Activated CD4-positive, alpha-beta T cell treated with anti-CD3 and anti-CD28 coated beads for 1 hour (primary cell): ENCODE measurements around the gene WIPF2.
"Not testable (repeated sequence)": the region's sequence is repeated elsewhere in the genome, so short reads cannot be mapped to it uniquely, and the experiment has no call there.

Source experiments
- DNase-seq: peaks from one replicate; pipeline ENCODE4 v3.0.0-alpha.2; 2020

WIPF2 gene

DNA sequence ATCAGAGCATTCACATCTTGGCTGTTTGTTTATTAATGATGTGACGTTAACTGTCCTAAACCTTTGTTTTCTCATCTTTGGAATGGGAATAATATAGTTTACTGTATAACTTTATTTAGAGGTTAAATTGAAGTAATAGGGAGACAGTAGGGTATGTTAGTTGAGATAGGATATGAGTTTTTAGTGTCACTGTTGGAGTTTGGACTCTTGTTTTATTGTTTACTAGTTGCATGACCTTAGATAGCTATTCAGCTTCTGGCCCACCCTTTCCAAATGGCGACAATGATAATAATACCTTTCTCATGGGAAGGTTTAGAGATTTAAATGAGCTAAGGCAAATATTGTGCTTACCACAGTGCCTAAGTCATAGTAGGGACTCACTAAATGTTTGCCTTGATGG is 40.4 kb downstream of the WIPF2 start:
- DNase-seq, result no peak

DNA sequence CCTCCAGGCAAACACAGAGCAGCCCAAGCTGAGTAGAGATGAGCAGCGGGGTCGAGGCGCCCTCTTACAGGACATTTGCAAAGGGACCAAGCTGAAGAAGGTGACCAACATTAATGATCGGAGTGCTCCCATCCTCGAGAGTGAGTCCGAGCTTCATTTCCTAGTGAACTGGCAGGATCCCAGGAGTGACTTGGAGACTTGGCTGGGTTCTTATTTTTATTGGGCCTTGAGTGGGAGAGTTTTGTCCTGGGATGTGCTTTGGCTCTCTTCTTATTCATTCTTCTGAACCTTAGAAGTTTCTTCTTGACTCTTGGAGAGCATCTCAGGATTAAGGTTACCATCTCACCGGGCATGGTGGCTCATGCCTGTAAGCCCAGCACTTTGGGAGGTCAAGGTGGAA is 41.4 kb downstream of the WIPF2 start:
- DNase-seq, result no peak

DNA sequence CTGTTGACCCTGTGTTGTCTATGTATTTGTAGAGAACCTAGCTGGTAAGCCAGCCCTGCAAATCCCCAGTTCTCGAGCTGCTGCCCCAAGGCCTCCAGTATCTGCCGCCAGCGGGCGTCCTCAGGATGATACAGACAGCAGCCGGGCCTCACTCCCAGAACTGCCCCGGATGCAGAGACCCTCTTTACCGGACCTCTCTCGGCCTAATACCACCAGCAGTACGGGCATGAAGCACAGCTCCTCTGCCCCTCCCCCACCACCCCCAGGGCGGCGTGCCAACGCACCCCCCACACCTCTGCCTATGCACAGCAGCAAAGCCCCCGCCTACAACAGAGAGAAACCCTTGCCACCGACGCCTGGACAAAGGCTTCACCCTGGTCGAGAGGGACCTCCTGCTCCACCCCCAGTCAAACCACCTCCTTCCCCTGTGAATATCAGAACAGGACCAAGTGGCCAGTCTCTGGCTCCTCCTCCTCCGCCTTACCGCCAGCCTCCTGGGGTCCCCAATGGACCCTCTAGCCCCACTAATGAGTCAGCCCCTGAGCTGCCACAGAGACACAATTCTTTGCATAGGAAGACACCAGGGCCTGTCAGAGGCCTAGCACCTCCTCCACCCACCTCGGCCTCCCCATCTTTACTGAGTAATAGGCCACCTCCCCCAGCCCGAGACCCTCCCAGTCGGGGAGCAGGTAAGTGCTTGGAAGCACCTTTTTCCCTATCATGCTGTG is 45.5 kb downstream of the WIPF2 start:
- no peak for DNase-seq

DNA sequence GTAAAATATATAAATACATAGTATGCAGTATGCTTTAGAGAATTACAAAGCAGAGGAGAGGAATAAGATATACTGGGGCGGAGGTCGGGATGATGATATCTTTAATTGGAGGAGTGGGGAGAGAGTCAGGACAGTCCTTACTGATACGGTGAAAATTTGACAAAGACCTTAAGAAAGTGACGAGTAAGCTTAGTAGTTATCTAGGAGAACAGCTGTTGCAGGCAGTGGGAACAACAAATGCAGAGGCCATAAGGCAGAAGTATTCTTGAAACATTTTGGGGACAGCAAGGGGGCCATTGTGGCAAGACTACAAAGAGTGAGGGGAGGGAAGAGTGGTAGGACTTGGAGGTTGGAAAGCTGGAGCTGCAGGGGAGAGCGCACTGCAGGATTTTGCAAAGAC is 46.2 kb downstream of the WIPF2 start:
- no peak for DNase-seq

DNA sequence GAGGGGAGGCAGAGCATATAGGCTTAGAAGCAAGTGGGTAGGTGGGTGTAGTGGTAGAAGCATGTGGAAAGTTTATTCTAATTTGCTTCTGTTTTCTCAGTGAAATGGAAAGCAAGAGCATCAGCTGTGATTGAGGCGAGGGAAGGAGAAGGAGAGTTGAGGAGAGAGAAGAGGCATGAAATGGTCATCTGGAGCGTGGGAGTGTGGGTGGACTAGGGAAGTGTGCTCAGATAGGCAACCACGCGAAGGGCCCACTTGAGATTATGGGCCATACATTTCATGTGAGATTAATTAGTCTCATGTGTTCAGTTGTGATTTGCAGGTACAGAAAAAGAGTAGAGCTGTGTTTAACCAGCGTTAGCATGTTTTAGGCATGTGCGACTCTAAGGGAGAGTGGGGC is 47.8 kb downstream of the WIPF2 start:
- DNase-seq, result no peak

DNA sequence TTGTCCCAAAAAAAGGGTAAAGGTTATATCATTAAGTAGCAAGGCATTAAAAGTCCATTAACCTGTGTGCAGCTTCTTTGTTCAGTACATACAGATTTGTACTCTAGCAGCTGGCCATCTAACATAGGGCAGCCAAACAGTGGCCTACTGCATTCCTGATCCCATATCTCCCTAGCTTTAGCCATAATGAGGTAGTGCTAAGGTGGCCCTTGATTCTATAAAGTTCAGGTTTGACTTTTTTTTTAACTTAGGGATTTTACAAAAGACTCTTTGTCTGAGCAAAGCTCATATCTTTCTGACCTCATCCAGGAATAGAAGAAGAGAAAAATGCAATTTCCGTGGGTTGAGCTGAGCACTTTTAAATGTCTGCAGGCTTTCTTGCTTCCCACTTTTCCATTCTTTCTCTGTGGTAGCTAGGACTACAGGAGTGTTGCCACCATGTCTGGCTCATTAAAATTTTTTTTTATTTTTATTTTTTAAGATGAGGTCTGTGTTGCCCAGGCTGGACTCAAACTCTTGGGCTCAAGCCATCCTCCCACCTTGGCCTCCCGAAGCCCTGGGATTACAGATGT is 49.1 kb downstream of the WIPF2 start:
- DNase-seq, result no peak

DNA sequence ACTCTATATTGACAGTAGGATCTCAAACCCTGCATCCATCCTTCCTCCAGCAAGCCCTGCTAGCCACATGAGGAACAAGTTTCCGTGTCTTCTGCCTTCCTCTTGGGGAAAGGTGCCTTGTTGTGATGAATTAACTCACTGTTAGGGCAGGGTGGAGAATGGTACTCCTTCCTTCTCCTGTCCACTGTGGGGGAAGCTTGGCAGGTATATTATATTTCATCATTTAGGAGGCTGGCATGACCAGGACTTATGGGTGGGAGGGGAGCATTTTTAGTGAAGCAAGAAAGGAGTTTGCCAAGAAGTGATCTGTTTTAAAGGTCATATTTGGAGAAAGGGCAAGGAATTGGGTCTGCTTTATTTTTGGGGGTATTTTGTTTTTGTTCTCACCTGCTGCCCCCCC is 59.3 kb downstream of the WIPF2 start:
- no peak for DNase-seq

DNA sequence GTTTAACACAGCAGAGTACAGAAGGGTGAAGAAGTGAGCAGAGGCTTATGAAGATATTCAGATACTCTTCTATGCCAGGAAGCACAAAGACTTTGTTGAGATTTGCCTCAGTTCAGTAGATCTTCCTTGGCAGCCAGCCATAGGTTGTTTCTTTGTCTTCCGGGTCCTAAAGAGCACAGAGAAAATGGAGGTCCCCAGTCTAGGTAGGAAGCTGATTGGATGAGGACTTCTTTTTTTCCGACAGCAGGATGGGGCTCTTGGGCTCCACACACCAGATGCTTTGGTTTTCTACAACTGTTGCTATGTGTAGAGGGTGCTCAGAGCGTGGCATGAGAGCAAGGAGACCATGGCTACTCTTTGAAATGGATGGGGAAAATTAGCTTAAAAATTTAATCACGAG is 60.3 kb downstream of the WIPF2 start:
- no peak for DNase-seq

DNA sequence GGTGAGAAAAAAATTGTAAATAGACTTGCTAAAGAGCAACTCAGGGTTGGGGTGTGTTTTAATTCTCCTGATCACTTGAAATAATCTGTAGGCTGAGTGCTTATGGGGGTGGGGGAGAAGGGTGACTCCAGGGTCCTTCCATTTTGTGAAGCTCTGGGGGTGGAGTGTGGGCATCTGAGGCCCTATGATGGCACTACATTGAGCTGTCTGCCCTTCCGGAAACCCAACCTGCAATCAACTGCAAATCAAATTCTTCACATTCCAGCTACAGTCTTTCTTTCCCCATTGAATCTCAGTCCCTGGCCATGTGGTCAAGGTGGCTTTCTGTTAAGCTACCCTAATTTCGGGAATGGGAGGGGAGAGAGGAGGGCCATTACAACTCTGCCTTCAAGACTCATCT is 62.6 kb downstream of the WIPF2 start:
- no peak for DNase-seq

DNA sequence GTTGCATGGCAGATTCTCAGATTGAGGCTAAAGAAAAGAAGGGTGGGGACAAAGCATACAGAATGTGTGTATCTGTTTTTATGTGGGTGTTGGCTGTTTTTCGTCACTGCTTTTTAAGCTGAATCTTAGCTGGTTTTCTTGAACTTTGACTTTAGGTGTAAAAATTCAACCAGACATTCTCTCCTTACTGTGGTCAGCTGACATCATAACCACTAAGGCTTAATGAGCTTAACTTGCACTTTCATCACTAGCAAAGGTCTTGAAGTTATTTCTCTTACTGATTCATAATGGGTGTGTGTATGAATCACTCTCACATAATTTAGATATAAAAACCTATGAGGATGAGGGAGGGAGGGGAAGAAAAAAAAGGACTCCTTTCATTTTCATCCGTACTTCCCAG is 64.6 kb downstream of the WIPF2 start:
- DNase-seq, result no peak

DNA sequence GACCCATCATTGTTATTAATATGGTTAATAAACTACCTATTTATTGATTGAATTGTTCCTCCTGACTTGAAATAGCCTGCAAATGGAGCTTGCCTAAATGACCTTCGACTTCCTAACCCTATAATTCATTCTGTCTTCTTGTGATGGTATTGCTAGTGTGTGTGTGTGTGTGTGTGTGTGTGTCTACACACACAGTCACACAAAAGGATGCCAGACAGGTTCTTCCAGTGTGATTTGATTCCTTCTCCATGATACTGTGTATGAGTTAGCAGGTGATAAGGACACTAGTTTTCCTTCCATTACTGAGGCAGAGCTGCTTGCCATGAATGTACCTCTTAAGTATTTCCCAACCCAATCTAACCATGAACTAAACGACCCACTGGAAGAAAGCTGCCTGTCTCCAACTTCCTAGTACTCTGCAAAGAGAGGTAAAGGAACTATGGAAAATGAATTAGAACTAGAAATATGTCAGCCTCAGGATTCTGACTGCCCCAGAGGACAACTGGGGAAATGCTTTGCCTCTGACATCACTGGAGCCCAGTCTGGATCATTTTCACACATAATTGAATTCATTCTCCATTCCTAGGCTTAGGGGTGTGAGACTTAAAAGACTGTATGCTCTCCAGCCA is 65.1 kb downstream of the WIPF2 start:
- no peak for DNase-seq

DNA sequence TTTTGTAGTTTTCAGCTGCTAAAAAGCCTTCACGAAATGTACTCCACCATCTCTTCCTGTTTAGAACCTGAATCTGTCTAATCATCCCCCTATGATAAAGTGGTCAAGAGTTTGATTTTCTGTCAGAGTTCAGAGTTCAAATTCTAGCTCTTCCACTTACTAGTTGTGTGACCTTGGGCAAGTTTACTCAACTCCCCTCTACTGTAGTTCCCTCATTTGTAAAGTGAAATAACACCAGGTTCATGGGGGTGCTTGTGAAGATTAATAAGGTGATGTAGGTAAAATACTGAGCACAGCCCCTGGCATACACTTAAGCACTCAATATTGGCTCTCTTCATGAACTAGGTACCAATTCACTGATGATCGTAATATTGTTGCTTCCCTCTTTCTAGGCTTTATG is 67.4 kb downstream of the WIPF2 start:
- no peak for DNase-seq

DNA sequence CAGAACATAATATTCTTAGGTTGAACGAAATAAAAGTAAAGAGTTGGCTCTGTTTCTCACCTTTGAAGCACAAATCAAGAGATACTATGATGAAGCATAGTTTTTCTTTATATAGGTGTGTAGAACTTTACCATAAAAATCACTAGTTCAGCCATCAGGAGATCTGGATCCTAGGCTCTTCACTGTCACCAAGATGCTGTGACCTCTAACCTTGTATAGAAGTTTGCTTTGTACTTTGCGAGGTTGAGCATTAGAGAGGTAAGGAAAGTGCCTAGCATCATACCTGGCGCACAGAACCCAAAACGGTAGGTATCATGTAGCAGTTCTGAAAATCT is 68.0 kb downstream of the WIPF2 start:
- no peak for DNase-seq

DNA sequence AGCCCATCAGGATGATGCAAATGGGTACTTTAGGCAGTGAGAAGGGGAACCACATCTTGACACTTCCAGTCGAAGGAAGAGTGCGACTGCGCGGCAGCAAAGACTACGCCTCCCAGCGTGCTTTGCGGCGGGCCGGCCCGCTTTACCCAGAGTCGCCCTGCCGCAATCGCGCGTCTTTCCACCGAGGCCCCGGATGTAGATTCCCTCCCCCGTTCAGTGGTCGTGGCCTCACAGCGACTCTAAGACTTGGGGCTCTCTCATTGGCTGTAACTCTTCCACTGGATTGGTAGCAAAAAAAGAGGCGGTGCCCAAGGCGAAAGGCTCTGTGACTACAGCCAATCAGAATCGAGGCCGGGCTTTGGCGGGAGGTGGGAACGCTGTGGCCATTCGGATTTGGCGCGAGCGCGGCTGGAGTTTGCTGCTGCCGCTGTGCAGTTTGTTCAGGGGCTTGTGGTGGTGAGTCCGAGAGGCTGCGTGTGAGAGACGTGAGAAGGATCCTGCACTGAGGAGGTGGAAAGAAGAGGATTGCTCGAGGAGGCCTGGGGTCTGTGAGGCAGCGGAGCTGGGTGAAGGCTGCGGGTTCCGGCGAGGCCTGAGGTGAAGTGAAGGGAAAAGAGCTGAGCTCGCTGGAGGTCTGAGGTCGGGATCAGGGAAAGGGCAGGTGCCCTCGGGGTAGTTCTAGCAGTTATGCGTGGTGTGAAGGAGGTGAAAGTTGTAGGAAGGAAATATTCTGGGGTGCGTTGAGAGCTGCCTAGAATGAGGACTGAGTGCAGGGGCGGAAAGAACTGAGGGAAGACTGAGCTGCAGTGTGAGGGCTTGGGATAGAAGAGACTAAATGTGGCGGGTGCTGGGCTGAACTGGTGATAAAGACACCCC is 68.6 kb downstream of the WIPF2 start, which contains the start of gene CDC6:
CDC6 (plus strand) TSS at position 386 of the 876 bp plus-strand sequence. CDS start 1,542 bp downstream, outside the sequence.
- peak; percentile 97 for DNase-seq

DNA sequence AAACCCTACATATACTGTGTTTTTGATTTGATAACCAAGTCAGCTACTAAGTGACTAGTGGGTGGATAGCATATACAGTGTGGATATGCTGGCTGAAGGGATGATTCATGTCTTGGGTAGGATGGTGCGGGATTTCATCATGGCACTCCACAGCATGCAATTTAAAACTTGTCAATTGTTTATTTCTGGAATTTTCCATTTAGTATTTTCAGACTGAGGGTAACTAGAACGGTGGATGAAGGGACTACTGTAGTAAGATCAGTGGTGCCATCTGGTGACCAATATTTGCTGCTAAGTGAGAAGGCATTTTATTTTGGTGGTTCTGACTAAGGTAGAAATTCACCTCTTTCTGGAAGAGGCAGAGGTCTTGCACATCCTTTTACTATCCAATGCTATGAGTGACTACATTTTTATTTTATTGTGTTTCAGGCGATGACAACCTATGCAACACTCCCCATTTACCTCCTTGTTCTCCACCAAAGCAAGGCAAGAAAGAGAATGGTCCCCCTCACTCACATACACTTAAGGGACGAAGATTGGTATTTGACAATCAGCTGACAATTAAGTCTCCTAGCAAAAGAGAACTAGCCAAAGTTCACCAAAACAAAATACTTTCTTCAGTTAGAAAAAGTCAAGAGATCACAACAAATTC is 71.7 kb downstream of the WIPF2 start:
- no peak for DNase-seq

DNA sequence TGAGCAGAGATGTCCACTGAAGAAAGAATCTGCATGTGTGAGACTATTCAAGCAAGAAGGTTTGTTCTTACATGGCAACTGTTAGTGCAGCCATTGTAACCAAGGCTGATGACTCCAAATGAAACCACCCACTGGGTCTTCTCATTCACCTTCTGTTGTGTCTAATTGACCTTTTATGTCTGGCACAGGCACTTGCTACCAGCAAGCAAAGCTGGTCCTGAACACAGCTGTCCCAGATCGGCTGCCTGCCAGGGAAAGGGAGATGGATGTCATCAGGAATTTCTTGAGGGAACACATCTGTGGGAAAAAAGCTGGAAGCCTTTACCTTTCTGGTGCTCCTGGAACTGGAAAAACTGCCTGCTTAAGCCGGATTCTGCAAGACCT is 72.2 kb downstream of the WIPF2 start:
- no peak for DNase-seq

DNA sequence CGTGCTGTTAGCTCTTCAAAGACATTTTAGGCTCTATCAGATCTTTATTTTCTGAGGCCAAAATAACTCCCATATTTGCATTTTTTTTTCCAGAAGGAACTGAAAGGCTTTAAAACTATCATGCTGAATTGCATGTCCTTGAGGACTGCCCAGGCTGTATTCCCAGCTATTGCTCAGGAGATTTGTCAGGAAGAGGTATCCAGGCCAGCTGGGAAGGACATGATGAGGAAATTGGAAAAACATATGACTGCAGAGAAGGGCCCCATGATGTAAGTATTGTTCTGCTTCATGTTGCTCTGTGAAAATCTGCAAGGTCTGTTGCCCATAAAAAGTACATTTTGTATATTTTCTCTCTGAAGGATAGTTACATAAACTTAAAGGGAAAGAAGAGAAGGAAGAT is 74.3 kb downstream of the WIPF2 start:
- no peak for DNase-seq

DNA sequence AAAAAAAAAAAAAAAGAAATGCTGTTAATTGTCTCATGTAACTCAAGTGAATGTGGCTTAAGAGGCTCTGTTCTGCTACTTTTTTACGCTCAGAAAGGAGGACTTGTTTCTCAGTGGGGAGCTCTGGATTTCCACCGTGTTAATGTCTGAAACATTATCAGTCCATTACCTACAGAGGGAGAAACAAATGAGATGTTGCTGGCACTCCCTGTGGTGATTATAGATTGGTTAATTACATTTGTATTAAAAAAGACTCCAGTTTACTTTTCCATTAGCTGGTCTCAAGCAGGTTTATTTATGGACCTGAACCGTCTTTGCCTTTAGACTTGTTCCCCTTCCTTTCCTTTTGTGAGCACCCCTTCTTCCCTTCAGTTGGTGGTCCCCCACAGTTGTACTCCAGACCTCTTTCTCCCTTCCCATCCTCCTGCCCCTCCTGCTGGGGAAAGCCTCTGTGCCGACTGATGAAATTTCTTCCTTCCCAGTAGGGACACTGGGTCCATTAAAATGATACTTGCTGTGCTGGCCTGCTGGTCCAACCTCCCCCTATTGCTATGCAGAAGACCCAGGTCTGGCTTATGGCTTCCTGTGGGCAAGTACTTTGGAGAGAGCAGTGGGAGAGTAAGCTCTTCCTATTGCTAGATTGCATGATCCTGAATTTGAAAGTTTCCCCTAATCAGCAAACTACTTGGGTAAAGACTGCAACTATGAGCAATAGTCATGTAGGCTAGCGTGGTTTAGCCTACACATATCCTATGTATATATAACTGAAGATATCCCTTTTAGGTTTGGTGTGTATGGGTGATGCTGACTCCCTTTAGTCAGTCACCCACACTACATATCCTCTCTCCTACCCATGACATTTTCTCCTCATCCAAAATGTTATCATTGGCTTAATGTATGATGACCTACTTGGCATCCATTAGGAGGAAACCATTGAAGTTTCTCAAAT is 76.7 kb downstream of the WIPF2 start:
- no peak for DNase-seq

DNA sequence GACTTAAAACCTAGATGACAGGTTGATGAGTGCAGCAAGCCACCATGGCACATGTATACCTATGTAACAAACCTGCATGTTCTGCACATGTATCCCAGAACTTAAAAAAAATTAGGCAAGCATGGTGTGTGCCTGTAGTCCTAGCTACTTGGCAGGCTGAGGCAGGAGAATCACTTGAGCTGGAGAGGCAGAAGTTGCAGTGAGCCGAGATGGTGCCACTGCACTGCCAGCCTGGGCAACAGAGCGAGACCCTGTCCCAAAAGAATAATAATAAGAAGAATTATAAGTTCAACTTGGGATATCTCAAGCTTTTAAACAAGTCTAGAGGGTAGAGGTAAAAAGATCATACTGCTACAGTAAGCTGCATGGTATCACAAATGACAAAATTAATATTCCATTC is 78.4 kb downstream of the WIPF2 start:
- no peak for DNase-seq

DNA sequence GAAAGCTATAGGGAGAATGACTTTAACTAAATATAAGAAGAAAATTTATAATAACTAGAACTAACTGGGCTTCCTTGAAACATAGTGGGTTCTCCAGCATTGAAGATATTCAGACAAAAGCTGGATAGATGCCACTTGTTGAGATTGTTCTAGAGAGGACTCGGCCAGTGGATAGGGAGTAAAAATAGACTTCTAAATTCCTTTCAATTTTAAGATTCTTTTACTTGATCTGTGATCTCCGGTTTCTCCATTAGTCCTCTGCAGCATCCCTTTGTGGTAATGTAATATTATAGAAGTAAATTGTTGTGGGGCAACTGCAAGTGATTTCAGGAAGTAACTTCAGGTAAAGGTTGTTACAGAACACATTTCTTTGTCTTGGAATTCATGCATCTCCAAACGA is 79.6 kb downstream of the WIPF2 start:
- no peak for DNase-seq

DNA sequence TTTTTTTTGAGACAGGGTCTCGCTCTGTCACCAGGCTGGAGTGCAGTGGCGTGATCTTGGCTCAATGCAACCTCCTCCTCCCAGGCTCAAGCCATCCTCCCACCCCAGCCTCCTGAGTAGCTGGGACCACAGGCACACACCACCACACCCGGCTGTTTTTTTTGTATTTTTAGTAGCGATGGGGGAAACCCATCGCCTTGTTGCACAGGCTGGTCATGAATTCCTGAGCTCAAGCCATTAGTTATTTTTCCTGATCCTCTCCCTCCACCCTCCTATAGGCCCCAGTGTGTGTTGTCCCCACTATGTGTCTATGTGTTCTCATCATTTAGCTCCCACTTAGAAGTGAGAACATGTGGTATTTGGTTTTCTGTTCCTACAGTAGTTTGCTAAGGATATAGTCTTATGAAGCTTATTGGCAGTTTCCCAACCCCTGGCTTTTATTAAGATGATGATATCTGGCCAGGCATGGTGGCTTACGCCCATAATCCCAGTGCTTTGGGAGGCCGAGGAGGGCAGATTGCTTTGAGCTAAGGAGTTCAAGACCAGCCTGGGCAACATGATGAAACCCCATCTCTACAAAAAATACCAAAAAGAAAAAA is 80.2 kb downstream of the WIPF2 start:
- DNase-seq, result not testable (repeated sequence)

DNA sequence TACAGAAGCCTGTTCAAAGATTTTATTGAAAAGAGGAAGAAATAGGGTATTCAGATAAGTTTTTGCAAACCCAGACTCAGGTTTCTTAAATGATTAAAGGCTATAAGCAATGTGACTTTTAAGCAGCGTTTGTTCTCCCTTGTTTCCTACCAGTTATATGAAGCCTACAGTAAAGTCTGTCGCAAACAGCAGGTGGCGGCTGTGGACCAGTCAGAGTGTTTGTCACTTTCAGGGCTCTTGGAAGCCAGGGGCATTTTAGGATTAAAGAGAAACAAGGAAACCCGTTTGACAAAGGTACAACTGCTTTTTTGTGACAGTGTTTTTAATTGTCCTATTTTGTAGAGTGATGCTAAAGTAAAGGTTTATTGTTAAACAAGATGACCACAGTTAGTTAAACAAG is 82.2 kb downstream of the WIPF2 start:
- DNase-seq, result no peak
